Activated B cell treated with CpG ODN at 0.5 μM for 24 hours (primary cell): Measurements from ENCODE around the gene MIDN. TPM values are rescaled to one million over a fixed set of nuclear protein-coding genes. Genes with fewer than 3 reads are reported as not detected.

ENCODE experiments used
- ATAC-seq: fragments of 200-7000 bp; cut with Tn5 transposase; one replicate; pipeline ENCODE4 v1.10.0; 2021; ENCODE audit warnings: low read depth, mild to moderate bottlenecking, moderate library complexity
- CTCF ChIA-PET: fragments of 350-600 bp; sonication (Branson Sonifier 250); formaldehyde crosslinking; loops from one replicate; lab custom pipeline; 2021; ENCODE audit warnings: antibody characterized with exemption; lab: Charles Lee
- POLR2A ChIA-PET: fragments of 350-600 bp; sonication (Branson Sonifier 250); formaldehyde crosslinking; loops from one replicate; lab custom pipeline; 2021; ENCODE audit warnings: antibody characterized with exemption; lab: Charles Lee
- DNase-seq: peaks from one replicate; pipeline ENCODE4 v3.0.0; 2022
- H3K27ac Mint-ChIP-seq: one replicate; pipeline ENCODE4 v1.8.0; 2020; ENCODE audit warnings: mixed read lengths
- H3K27me3 Mint-ChIP-seq: one replicate; pipeline ENCODE4 v1.8.0; 2021; ENCODE audit warnings: mixed read lengths
- H3K36me3 Mint-ChIP-seq: one replicate; pipeline ENCODE4 v1.8.0; 2021; ENCODE audit warnings: low read depth, mixed read lengths
- H3K4me1 Mint-ChIP-seq: one replicate; pipeline ENCODE4 v1.8.0; 2021; ENCODE audit warnings: mixed read lengths
- H3K4me3 Mint-ChIP-seq: one replicate; pipeline ENCODE4 v1.8.0; 2020; ENCODE audit warnings: mild to moderate bottlenecking, mixed read lengths
- H3K9me3 Mint-ChIP-seq: one replicate; pipeline ENCODE4 v1.8.0; 2020; ENCODE audit warnings: mixed read lengths
- CTCF ChIP-seq: fragments of 200-600 bp; IDR thresholded peaks from one replicate; pipeline ENCODE4 v1.8.0; 2022; ENCODE audit warnings: antibody characterized with exemption, mild to moderate bottlenecking
- intact Hi-C: fragments of 100-400 bp; cut with micrococcal nuclease; formaldehyde crosslinking; loops from one replicate; pipeline ENCODE4 v1.15.1; 2024
- total RNA-seq: library from RNA; stranded (reverse); gene quantifications from 2 replicates; pipeline ENCODE4 v1.2.3, GENCODE V29; 2022

MIDN gene
- total RNA-seq, 1 donor from 2014 or later: 68.4 TPM

- H3K27ac Mint-ChIP-seq: no peak overlapping the region
- no peak overlapping the region for H3K4me3 Mint-ChIP-seq
- H3K9me3 Mint-ChIP-seq: no peaks in the 10 kb centered on the region
- peaks cover 11% of the 10 kb centered on the region for H3K27me3 Mint-ChIP-seq
- no peak for TF ChIP-seq CTCF
- intact Hi-C loops: no loop called here
- peaks cover 9% of the 10 kb centered on the region for H3K4me1 Mint-ChIP-seq
- peak; percentile 67 for ATAC-seq
- H3K36me3 Mint-ChIP-seq: no peaks in the 10 kb centered on the region
- no peak for DNase-seq
- CTCF ChIA-PET: no interaction called here
- POLR2A ChIA-PET: no interaction called here
Observed at GRCh38 chr19:1295169-1296012, 47.0 kb downstream of the MIDN start.

GRCh38 chr19:1296078-1296477 is 47.7 kb downstream of the MIDN start:
- ATAC-seq (no peak), DNase-seq (no peak)
- no peaks in the 10 kb centered on the region for H3K36me3 Mint-ChIP-seq
- intact Hi-C loops: no loop called here
- no peak overlapping the region for H3K4me3 Mint-ChIP-seq
- H3K4me1 Mint-ChIP-seq: peaks cover 9% of the 10 kb centered on the region
- H3K9me3 Mint-ChIP-seq: no peaks in the 10 kb centered on the region
- CTCF ChIA-PET: interaction anchor here (0.5 kb wide), 1 partner anchor 76 kb away, joined by 3 read pairs; no protein-coding TSS in a partner anchor
- POLR2A ChIA-PET: no interaction called here
- H3K27ac Mint-ChIP-seq: no peak overlapping the region
- H3K27me3 Mint-ChIP-seq: peaks cover 11% of the 10 kb centered on the region
- no peak for TF ChIP-seq CTCF

- ChIA-PET POLR2A (no interaction called here), CTCF (interaction anchor here (0.5 kb wide), 1 partner anchor 75 kb away, joined by 3 read pairs; no protein-coding TSS in a partner anchor)
- DNase-seq (no peak), ATAC-seq (no peak)
- intact Hi-C loops: no loop called here
- Mint-ChIP-seq H3K27ac (no peak overlapping the region), H3K4me3 (no peak overlapping the region), H3K9me3 (no peaks in the 10 kb centered on the region), H3K4me1 (peaks cover 9% of the 10 kb centered on the region), H3K36me3 (no peaks in the 10 kb centered on the region), H3K27me3 (peaks cover 11% of the 10 kb centered on the region)
- no peak for TF ChIP-seq CTCF
Observed at GRCh38 chr19:1296575-1297271, 48.3 kb downstream of the MIDN start.

GRCh38 chr19:1298235-1298634 is 49.9 kb downstream of the MIDN start:
- H3K27me3 Mint-ChIP-seq: peaks cover 5% of the 10 kb centered on the region
- H3K27ac Mint-ChIP-seq: no peak overlapping the region
- DNase-seq (no peak), ATAC-seq (no peak)
- ChIA-PET POLR2A (no interaction called here), CTCF (no interaction called here)
- no peak overlapping the region for H3K4me3 Mint-ChIP-seq
- no peaks in the 10 kb centered on the region for H3K4me1 Mint-ChIP-seq
- no peaks in the 10 kb centered on the region for H3K36me3 Mint-ChIP-seq
- TF ChIP-seq CTCF: no peak
- intact Hi-C loops: no loop called here
- H3K9me3 Mint-ChIP-seq: no peaks in the 10 kb centered on the region

- POLR2A ChIA-PET: no interaction called here
- ATAC-seq: no peak
- no peaks in the 10 kb centered on the region for H3K27me3 Mint-ChIP-seq
- no peak for DNase-seq
- TF ChIP-seq CTCF: no peak
- H3K4me3 Mint-ChIP-seq: no peak overlapping the region
- intact Hi-C loops: no loop called here
- CTCF ChIA-PET: no interaction called here
- no peak overlapping the region for H3K27ac Mint-ChIP-seq
- H3K4me1 Mint-ChIP-seq: peaks cover 2% of the 10 kb centered on the region
- no peaks in the 10 kb centered on the region for H3K36me3 Mint-ChIP-seq
- H3K9me3 Mint-ChIP-seq: no peaks in the 10 kb centered on the region
Observed at GRCh38 chr19:1299801-1300200, 51.4 kb downstream of the MIDN start.
